Caki2 (cell line): ENCODE results near the gene DBN1. TPM values are rescaled to one million over a fixed set of nuclear protein-coding genes. Genes with fewer than 3 reads are reported as not detected.
"Not testable (repeated sequence)": the region's sequence is repeated elsewhere in the genome, so short reads cannot be mapped to it uniquely, and the experiment has no call there.

Source experiments
- DNase-seq: peaks from one replicate; pipeline ENCODE4 v3.0.0-alpha.2; 2015; ENCODE audit warnings: low read depth
- in situ Hi-C: cut with HindIII; loops from 2 replicates; pipeline ENCODE4 v1.10.0; 2016; ENCODE audit warnings: low sequenced_read_pairs, low pct_unique_long_range_greater_than_20kb, mixed read lengths
- total RNA-seq: library from RNA; depleted of rRNA; stranded (reverse); fragments of >200 nt; shearing (Covaris generic); gene quantifications from 2 replicates; pipeline ENCODE4 v1.2.3, GENCODE V29; 2014; ENCODE audit warnings: low replicate concordance

The DBN1 gene
- total RNA-seq, 1 experiment from 2014 or later = 175 TPM

GRCh38 chr5:177427211-177427822, 46.1 kb downstream of the DBN1 start:
- in situ Hi-C loops = no loop called here

GRCh38 chr5:177426566-177427210, 46.7 kb downstream of the DBN1 start, which contains the start of gene GRK6:
TSS of gene GRK6 (plus strand) at chr5:177426676. CDS start at chr5:177426846, 170 bp downstream.
- in situ Hi-C loops = no loop called here
- DNase-seq = peak; percentile 56

More at GRCh38 chr5:177427211-177427822, 46.1 kb downstream of the DBN1 start:
- no peak for DNase-seq

GRCh38 chr5:177425801-177426565, 47.5 kb downstream of the DBN1 start:
- DNase-seq = peak; percentile 100
- in situ Hi-C loops = no loop called here

GRCh38 chr5:177425196-177425800, 48.1 kb downstream of the DBN1 start:
- in situ Hi-C loops = no loop called here
- no peak for DNase-seq

- in situ Hi-C loops = no loop called here
- no peak for DNase-seq
These were observed 49.8 kb downstream of the DBN1 start for GRCh38 chr5:177423671-177424070.

- in situ Hi-C loops = no loop called here
These were observed 52.2 kb downstream of the DBN1 start for GRCh38 chr5:177421062-177421798.

GRCh38 chr5:177420472-177420871, 53.0 kb downstream of the DBN1 start:
- in situ Hi-C loops, DNase-seq: not testable (repeated sequence)

More at GRCh38 chr5:177421062-177421798, 52.2 kb downstream of the DBN1 start:
- no peak for DNase-seq

GRCh38 chr5:177419046-177419445, 54.4 kb downstream of the DBN1 start:
- in situ Hi-C loops = no loop called here
- no peak for DNase-seq

GRCh38 chr5:177417081-177417480, 56.4 kb downstream of the DBN1 start:
- in situ Hi-C loops = not testable (repeated sequence)

GRCh38 chr5:177414481-177414880, 59.0 kb downstream of the DBN1 start:
- no peak for DNase-seq
- in situ Hi-C loops = no loop called here

More at GRCh38 chr5:177417081-177417480, 56.4 kb downstream of the DBN1 start:
- not testable (repeated sequence) for DNase-seq

- DNase-seq = no peak
- in situ Hi-C loops = no loop called here
These were observed 60.7 kb downstream of the DBN1 start for GRCh38 chr5:177412603-177413233.

- no peak for DNase-seq
- in situ Hi-C loops = no loop called here
These were observed 62.9 kb downstream of the DBN1 start for GRCh38 chr5:177410575-177410974.

GRCh38 chr5:177409043-177409801, 64.2 kb downstream of the DBN1 start, which contains the start of gene F12:
TSS of gene F12 (minus strand) at chr5:177409564. CDS start at chr5:177409527, 37 bp downstream.
- in situ Hi-C loops = no loop called here
- DNase-seq = no peak
